ENCODE data around the gene PICK1. TPM values are rescaled to one million over a fixed set of nuclear protein-coding genes. Genes with fewer than 3 reads are reported as not detected.

Gene PICK1
- total and polyA plus RNA-seq, 2 experiments from 2014 or later, result 8.4 to 14.4 TPM

DNA sequence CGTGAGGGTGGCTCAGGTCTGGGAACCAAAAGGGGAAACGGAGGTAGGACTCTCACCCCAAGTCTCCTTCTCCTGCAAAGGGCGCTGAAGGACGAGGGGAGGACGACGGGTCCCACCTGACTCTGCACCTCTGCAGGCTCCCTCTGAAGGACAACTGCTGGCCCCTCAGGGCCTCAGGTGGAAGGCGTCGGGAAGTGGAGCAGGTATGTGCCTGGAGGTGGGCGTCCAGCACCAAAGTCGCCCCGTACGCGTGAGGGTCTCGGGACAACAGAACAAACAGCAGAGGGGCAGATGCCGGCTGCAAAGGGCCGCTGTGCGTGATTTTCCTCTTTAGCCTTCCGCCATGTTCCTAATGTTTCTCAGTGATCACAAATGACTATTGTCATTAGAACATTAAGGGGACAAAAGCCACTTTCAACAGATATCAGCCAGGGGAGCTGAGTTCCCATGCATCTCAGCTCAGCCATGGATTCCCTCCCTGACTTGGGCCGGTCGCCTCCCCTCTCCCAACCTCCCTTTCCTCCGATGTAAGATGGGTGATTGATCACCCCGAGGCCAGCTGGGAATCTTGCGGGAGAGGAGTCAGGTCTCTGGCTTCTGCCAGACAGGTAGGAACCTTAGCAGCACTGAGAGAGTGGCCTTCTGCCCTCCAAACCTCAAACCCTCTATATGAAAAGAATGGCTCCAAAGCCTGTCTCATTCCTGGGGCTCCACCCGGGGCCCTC, 25.9 kb downstream of the PICK1 start:
- DNase-seq, result no peak
- no peak overlapping the region for H3K4me3 ChIP-seq

DNA sequence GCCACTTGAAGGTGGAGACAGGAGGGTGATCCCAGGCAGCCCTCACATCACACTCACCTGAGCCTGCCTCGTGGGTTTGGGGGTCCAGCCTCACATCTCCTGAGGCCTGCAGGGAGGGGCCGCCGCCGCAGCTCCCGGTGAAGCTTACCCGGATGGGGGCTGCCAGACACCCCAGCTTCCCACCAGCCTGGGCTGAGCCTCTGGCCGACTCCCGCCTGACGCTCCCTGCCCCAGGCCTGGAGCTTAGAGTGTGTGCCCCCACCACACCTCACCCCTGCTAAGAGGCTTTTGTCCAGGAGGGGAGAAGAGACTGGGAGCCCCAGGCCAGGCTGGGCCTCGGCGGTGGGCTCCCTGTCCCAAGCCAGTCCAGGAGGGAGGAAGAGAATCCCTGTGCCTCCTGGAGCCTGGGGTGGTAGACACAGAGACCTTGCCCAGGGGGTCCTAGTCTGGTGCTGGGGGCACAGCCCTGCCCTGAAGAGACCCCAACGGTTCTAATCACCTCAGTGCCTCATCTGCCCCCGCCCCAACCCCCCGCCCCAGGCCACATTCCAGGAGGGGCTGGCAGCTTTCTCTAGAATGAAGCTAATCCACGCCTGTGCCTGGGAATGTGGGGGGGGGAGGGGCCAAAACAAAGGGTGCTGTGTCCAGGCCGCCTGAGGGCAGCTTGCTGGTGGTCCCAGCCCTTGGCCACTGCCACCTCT, 26.9 kb downstream of the PICK1 start, which contains the start of gene SLC16A8:
Gene SLC16A8 (minus strand): TSS at position 254 of the 701 bp plus-strand sequence. CDS start 1,311 bp downstream, outside the sequence.
- Histone ChIP-seq H3K4me2 (ENCODE audit: unreplicated experiment) (no peak within 1 kb of the TSS), H2AFZ (no peak within 1 kb of the TSS), H3F3A (ENCODE audit: insufficient read depth) (no peaks in the 10 kb centered on the region), H4K20me1 (ENCODE audit: insufficient read depth) (no peaks in the 10 kb centered on the region), H3K9ac (no peak within 1 kb of the TSS), H3K27ac (no peak within 1 kb of the TSS), H3K27me3 (replicated peaks; ENCODE audit: insufficient read depth) (no peaks in the 10 kb centered on the region), H3K79me2 (ENCODE audit: insufficient read depth) (no peaks in the 10 kb centered on the region), H3K9me2 (ENCODE audit: insufficient read depth) (no peaks in the 10 kb centered on the region), H3K4me3 (no peak within 1 kb of the TSS), H3K36me3 (ENCODE audit: low read depth) (no peaks in the 10 kb centered on the region), H3K9me3 (ENCODE audit: low read depth) (no peaks in the 10 kb centered on the region), H3K4me1 (ENCODE audit: insufficient read depth) (no peaks in the 10 kb centered on the region)
- TF ChIP-seq EZH2phosphoT487 (IDR thresholded peaks at IDR 0.05; ENCODE audit: insufficient read depth, low read depth), result no peak
- TF ChIP-seq EZH2 (IDR thresholded peaks at IDR 0.05; ENCODE audit: insufficient read depth, poor library complexity, severe bottlenecking), result no peak
- DNase-seq, result no peak
- 79 to 80% methylated on average over 13 to 16 of the region's 16 CpGs for WGBS, 2 experiments (ENCODE audit: low coverage in 1 of 2, low lambda C conversion rate in 2 of 2, missing lambda C conversion rate in 2 of 2)
- in situ Hi-C loops (cut with MboI), result no loop called here

More for the DNA sequence above, 25.9 kb downstream of the PICK1 start:
- Histone ChIP-seq H2AFZ (no peak overlapping the region), H4K20me1 (ENCODE audit: insufficient read depth) (no peaks in the 10 kb centered on the region), H3K79me2 (ENCODE audit: insufficient read depth) (no peaks in the 10 kb centered on the region), H3K4me2 (ENCODE audit: unreplicated experiment) (no peak overlapping the region), H3K4me1 (ENCODE audit: insufficient read depth) (no peaks in the 10 kb centered on the region), H3K9me2 (ENCODE audit: insufficient read depth) (no peaks in the 10 kb centered on the region), H3K9me3 (ENCODE audit: low read depth) (no peaks in the 10 kb centered on the region), H3K36me3 (ENCODE audit: low read depth) (no peaks in the 10 kb centered on the region), H3K9ac (no peak overlapping the region), H3K27ac (no peak overlapping the region), H3F3A (ENCODE audit: insufficient read depth) (no peaks in the 10 kb centered on the region), H3K27me3 (replicated peaks; ENCODE audit: insufficient read depth) (no peaks in the 10 kb centered on the region)
- TF ChIP-seq EZH2phosphoT487 (IDR thresholded peaks at IDR 0.05; ENCODE audit: insufficient read depth, low read depth) (no peak), EZH2 (IDR thresholded peaks at IDR 0.05; ENCODE audit: insufficient read depth, poor library complexity, severe bottlenecking) (no peak)
- in situ Hi-C loops (cut with MboI), result no loop called here
- WGBS, 2 experiments (ENCODE audit: low coverage in 1 of 2, low lambda C conversion rate in 2 of 2, missing lambda C conversion rate in 2 of 2), result 91 to 97% methylated on average over 22 to 24 of the region's 24 CpGs

DNA sequence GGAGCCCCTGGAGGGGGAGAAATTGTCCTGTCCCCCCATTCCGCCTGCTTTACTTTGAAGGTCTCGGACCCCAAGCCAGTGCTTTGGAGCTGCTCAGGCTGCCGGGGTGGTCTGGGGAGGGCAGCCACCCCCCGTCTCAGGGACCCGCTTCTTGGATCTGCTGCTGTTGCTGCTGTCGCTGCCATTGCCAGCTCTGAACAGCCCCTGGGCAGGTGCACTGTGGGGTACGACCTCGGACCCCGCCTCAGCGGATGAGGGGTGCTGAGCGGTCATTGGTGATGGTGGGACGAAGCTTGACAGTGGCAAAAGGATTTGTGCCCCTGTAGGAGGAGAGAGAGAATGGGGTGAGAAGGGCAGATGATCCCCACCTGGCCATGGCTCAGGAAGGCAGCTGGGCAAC, 27.9 kb downstream of the PICK1 start:
- H3K4me1 ChIP-seq (ENCODE audit: insufficient read depth), result no peaks in the 10 kb centered on the region
- H3F3A ChIP-seq (ENCODE audit: insufficient read depth), result no peaks in the 10 kb centered on the region
- in situ Hi-C loops (cut with MboI), result no loop called here
- no peak overlapping the region for H3K4me3 ChIP-seq
- 95 to 96% methylated on average over 11 to 12 of the region's 12 CpGs for WGBS, 2 experiments (ENCODE audit: low coverage in 1 of 2, low lambda C conversion rate in 2 of 2, missing lambda C conversion rate in 2 of 2)
- no peaks in the 10 kb centered on the region for H4K20me1 ChIP-seq (ENCODE audit: insufficient read depth)
- H3K79me2 ChIP-seq (ENCODE audit: insufficient read depth), result no peaks in the 10 kb centered on the region
- H3K9me3 ChIP-seq (ENCODE audit: low read depth), result no peaks in the 10 kb centered on the region
- no peak for DNase-seq
- H3K27me3 ChIP-seq (replicated peaks; ENCODE audit: insufficient read depth), result no peaks in the 10 kb centered on the region
- H2AFZ ChIP-seq, result no peak overlapping the region
- no peak overlapping the region for H3K9ac ChIP-seq
- TF ChIP-seq EZH2phosphoT487 (IDR thresholded peaks at IDR 0.05; ENCODE audit: insufficient read depth, low read depth), result no peak
- TF ChIP-seq EZH2 (IDR thresholded peaks at IDR 0.05; ENCODE audit: insufficient read depth, poor library complexity, severe bottlenecking), result no peak
- H3K27ac ChIP-seq, result no peak overlapping the region
- no peaks in the 10 kb centered on the region for H3K36me3 ChIP-seq (ENCODE audit: low read depth)
- H3K9me2 ChIP-seq (ENCODE audit: insufficient read depth), result no peaks in the 10 kb centered on the region
- no peak overlapping the region for H3K4me2 ChIP-seq (ENCODE audit: unreplicated experiment)

DNA sequence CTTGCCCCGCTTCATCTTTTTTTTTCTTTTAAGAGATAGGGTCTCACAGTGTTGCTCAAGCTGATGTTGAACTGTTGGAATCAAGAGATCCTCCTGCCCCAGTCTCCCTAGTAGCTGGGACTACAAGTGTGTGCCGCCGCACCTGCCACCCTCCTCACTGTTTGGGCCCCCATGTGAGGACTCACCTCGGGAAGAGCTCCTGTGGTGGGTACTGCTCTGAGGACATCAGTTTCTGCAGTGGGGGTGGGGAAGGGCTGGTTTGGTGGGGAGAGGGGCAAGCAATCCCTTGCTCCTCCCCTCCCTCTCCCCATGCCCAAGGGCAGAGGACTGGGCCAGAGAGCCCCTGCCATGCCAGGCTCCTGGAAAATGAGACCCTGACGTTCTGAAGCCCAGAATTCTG, 28.3 kb downstream of the PICK1 start:
- in situ Hi-C loops (cut with MboI), result no loop called here
- Histone ChIP-seq H2AFZ (no peak overlapping the region), H3K36me3 (ENCODE audit: low read depth) (no peaks in the 10 kb centered on the region)

More for the DNA sequence above, 28.3 kb downstream of the PICK1 start:
- Histone ChIP-seq H4K20me1 (ENCODE audit: insufficient read depth) (no peaks in the 10 kb centered on the region), H3K4me1 (ENCODE audit: insufficient read depth) (no peaks in the 10 kb centered on the region), H3F3A (ENCODE audit: insufficient read depth) (no peaks in the 10 kb centered on the region), H3K27ac (no peak overlapping the region), H3K9ac (no peak overlapping the region), H3K79me2 (ENCODE audit: insufficient read depth) (no peaks in the 10 kb centered on the region), H3K4me3 (no peak overlapping the region), H3K9me2 (ENCODE audit: insufficient read depth) (no peaks in the 10 kb centered on the region), H3K4me2 (ENCODE audit: unreplicated experiment) (no peak overlapping the region), H3K27me3 (replicated peaks; ENCODE audit: insufficient read depth) (no peaks in the 10 kb centered on the region), H3K9me3 (ENCODE audit: low read depth) (no peaks in the 10 kb centered on the region)
- DNase-seq, result no peak
- no peak for TF ChIP-seq EZH2phosphoT487 (IDR thresholded peaks at IDR 0.05; ENCODE audit: insufficient read depth, low read depth)
- TF ChIP-seq EZH2 (IDR thresholded peaks at IDR 0.05; ENCODE audit: insufficient read depth, poor library complexity, severe bottlenecking), result no peak
- WGBS, 2 experiments (ENCODE audit: low coverage in 1 of 2, low lambda C conversion rate in 2 of 2, missing lambda C conversion rate in 2 of 2), result 74 to 76% methylated on average over 5 of the region's 5 CpGs
